GM12878 (cell line): ENCODE measurements around the gene IFI27L1.

Source experiments
- ASH2L ChIP-seq: fragments of 300-600, 200-600 bp; sonication (generic); IDR thresholded peaks from 2 replicates; pipeline ENCODE4 v1.6.1; 2017; ENCODE audit warnings: low read depth, mild to moderate bottlenecking, borderline replicate concordance
- ESRRA ChIP-seq: IDR thresholded peaks from 2 replicates; pipeline ENCODE4 v1.6.1; 2012; ENCODE audit warnings: mild to moderate bottlenecking, low read length, improper control_type of control experiment
- FOS ChIP-seq: IDR thresholded peaks from 3 replicates; pipeline ENCODE4 v1.6.1; 2011; ENCODE audit warnings: borderline replicate concordance; ENCODE audit not compliant: insufficient read length; ENCODE audit errors: extremely low read depth
- KDM1A ChIP-seq: fragments of 200-600 bp; sonication (generic); IDR thresholded peaks from 2 replicates; pipeline ENCODE4 v1.6.1; 2016; ENCODE audit warnings: borderline replicate concordance
- NR2C1 ChIP-seq: fragments of 450-650 bp; IDR thresholded peaks from 2 replicates; pipeline ENCODE4 v1.6.1; 2017; ENCODE audit warnings: antibody characterized with exemption, mild to moderate bottlenecking, moderate library complexity
- SUPT20H ChIP-seq: IDR thresholded peaks from 2 replicates; pipeline ENCODE4 v1.6.1; 2011; ENCODE audit warnings: low read depth, mild to moderate bottlenecking, low read length, moderate library complexity, borderline replicate concordance; ENCODE audit not compliant: control insufficient read depth
- WRNIP1 ChIP-seq: IDR thresholded peaks from 2 replicates; pipeline ENCODE4 v1.6.1; 2011; ENCODE audit warnings: low read depth, low read length, improper control_type of control experiment, borderline replicate concordance
- YY1 ChIP-seq: IDR thresholded peaks from 2 replicates; pipeline ENCODE4 v1.6.1; 2011; ENCODE audit warnings: low read depth, mild to moderate bottlenecking, low read length
- TF ChIP-seq, protein P1 (sequence below), 3 experiments: IDR thresholded peaks in 2 of 3; conservative IDR thresholded peaks in 1 of 3; 2 replicates each; pipeline ENCODE4 v1.5.1; 2011; ENCODE audit warnings: low read depth in 3 of 3, low read length in 3 of 3, mild to moderate bottlenecking in 3 of 3, control low read depth in 2 of 3, moderate library complexity in 2 of 3, inconsistent platforms in 1 of 3, mixed read lengths in 1 of 3; ENCODE audit not compliant: control insufficient read depth in 2 of 3, insufficient read depth in 1 of 3; ENCODE audit errors: extremely low read depth in 1 of 3
- TF ChIP-seq, protein P2 (sequence below): fragments of 450-650 bp; formaldehyde crosslinking; IDR thresholded peaks from 2 replicates; pipeline ENCODE4 v1.5.0; 2022; ENCODE audit warnings: mild to moderate bottlenecking, missing genetic modification characterization
- TF ChIP-seq, protein P3 (sequence below): fragments of 450-650 bp; IDR thresholded peaks from 2 replicates; pipeline ENCODE4 v1.6.1; 2014; ENCODE audit warnings: mild to moderate bottlenecking

DNA sequence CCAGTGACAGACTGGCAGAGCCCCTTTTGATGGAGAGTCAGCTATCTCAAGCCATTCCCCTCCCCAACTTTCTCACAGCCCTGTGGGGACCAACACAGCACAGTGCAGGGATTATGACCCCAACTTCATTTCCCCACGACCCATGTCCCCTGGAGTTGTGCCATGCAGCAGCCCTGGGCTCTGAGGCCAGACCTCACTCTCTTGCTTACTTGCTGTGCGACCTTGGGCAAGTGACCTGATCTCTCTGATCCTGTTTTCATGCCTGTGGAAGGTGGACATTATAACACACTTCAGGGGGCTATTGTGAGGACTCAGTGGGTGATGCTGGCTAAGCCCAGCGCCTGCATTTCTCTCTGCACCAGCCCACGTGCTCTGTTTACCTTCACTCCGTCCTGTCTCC is 40.9 kb upstream of the IFI27L1 start:
- TF ChIP-seq WRNIP1 (no peak), KDM1A (no peak), ESRRA (no peak), SUPT20H (no peak), NR2C1 (no peak), YY1 (no peak), FOS (no peak), ASH2L (no peak)
- TF ChIP-seq, protein P1, sequence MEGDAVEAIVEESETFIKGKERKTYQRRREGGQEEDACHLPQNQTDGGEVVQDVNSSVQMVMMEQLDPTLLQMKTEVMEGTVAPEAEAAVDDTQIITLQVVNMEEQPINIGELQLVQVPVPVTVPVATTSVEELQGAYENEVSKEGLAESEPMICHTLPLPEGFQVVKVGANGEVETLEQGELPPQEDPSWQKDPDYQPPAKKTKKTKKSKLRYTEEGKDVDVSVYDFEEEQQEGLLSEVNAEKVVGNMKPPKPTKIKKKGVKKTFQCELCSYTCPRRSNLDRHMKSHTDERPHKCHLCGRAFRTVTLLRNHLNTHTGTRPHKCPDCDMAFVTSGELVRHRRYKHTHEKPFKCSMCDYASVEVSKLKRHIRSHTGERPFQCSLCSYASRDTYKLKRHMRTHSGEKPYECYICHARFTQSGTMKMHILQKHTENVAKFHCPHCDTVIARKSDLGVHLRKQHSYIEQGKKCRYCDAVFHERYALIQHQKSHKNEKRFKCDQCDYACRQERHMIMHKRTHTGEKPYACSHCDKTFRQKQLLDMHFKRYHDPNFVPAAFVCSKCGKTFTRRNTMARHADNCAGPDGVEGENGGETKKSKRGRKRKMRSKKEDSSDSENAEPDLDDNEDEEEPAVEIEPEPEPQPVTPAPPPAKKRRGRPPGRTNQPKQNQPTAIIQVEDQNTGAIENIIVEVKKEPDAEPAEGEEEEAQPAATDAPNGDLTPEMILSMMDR (IDR thresholded peaks at IDR 0.05 in 2 of 3, conservative IDR thresholded peaks at IDR 0.05 in 1 of 3; ENCODE audit: control insufficient read depth in 2 of 3, extremely low read depth in 1 of 3, insufficient read depth in 1 of 3, low read depth in 3 of 3, low read length in 3 of 3) = no peak
- TF ChIP-seq, protein P2, sequence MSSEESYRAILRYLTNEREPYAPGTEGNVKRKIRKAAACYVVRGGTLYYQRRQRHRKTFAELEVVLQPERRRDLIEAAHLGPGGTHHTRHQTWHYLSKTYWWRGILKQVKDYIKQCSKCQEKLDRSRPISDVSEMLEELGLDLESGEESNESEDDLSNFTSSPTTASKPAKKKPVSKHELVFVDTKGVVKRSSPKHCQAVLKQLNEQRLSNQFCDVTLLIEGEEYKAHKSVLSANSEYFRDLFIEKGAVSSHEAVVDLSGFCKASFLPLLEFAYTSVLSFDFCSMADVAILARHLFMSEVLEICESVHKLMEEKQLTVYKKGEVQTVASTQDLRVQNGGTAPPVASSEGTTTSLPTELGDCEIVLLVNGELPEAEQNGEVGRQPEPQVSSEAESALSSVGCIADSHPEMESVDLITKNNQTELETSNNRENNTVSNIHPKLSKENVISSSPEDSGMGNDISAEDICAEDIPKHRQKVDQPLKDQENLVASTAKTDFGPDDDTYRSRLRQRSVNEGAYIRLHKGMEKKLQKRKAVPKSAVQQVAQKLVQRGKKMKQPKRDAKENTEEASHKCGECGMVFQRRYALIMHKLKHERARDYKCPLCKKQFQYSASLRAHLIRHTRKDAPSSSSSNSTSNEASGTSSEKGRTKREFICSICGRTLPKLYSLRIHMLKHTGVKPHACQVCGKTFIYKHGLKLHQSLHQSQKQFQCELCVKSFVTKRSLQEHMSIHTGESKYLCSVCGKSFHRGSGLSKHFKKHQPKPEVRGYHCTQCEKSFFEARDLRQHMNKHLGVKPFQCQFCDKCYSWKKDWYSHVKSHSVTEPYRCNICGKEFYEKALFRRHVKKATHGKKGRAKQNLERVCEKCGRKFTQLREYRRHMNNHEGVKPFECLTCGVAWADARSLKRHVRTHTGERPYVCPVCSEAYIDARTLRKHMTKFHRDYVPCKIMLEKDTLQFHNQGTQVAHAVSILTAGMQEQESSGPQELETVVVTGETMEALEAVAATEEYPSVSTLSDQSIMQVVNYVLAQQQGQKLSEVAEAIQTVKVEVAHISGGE (CRISPR knock-in tag) = no peak
- TF ChIP-seq, protein P3, sequence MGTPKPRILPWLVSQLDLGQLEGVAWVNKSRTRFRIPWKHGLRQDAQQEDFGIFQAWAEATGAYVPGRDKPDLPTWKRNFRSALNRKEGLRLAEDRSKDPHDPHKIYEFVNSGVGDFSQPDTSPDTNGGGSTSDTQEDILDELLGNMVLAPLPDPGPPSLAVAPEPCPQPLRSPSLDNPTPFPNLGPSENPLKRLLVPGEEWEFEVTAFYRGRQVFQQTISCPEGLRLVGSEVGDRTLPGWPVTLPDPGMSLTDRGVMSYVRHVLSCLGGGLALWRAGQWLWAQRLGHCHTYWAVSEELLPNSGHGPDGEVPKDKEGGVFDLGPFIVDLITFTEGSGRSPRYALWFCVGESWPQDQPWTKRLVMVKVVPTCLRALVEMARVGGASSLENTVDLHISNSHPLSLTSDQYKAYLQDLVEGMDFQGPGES = no peak
